ENCODE data around the gene FAN1.

The FAN1 gene

DNA sequence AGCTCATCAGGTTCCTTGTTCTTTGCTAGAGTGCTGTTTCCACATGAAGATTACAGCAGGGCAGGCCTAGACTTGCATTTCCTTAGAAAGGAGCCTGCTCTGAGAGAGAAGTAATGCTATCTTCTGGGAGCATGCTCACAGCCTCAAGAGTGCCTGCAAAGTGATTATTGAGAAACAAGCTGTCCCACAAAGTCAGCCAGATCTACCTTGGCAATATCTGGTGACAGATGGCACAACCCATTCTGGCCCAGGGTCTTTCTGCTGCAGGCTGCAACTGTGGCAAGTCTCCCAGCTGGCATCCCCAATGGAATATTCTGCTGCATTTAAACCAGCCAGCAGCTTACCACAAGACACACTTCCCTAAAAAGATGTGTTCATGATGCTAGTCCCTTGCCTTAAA is 58.4 kb downstream of the FAN1 start:
- DNase-seq = no peak

DNA sequence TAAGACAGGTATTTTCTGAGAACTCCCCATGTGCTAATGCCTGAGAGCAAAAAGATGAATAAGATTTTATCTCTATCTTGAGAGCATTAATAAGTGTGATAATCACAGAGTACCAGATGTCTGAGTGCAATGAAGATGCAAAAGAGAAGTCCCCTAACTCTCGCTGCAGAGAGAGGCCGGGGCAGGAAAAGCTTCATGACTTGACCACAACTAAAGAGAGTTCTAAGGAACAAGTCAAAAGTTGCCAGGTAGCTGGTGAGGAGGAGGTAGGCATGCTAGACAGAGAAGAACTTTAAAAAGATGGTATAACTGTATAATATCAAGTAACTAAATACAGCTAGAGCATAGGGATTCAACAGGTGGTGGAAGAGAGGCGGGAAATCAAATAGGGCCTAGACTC is 58.9 kb downstream of the FAN1 start:
- DNase-seq = no peak

DNA sequence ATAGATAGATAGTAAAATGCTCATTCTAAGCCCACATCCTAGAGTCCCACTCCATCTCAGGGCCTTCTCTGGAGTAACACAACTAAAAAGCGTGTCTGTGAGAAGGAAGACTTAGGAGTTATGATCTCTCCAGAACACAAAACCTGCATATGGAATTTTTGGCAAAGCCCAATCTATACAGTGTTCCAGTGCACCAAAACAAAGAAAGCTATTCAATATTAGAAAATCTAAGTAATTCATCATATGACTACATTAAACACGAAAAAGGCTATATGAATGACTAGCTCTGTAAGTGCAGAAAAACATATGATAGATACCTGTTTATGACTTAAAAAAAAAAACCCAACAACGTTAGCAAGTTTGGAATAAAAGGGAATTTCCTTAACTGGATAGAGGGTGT is 60.0 kb downstream of the FAN1 start:
- DNase-seq = no peak

DNA sequence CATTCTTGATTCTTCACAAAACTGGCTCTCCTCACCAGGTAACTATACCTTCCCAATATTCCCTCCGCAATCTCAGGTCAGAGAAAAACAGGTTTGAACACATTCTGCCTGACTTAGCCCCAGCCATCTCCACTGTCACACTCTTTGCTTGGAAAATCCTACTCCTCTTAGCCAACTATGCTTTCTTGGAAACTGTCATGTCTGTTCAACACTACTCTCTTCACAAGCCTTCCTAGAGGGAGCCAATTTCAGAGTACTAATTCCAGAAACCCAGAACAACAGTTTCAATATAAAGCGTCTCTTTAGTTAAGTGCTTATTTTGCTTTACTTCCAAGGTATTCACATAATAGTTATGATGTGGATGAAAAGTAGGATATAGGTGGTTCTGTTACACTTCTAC is 66.0 kb downstream of the FAN1 start:
- DNase-seq = no peak

DNA sequence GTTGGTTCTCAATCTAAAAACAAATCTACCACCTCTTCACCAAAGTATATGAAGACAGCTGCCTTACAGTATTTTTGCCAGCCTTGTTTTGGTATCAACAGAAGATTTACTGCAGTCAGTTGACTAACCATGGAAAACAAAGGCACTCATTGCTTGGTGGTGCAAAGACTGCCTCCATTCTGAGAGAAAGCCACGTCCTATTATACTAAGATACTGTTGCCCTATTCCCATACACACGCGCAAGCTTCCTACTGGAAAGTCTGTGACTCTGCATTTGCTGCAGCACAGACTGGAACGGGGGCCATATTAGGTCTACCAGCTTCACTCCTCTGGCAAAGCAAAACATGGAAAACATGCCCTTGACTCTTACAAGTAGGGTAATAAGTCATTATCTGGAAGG is 69.7 kb downstream of the FAN1 start:
- no peak for DNase-seq

DNA sequence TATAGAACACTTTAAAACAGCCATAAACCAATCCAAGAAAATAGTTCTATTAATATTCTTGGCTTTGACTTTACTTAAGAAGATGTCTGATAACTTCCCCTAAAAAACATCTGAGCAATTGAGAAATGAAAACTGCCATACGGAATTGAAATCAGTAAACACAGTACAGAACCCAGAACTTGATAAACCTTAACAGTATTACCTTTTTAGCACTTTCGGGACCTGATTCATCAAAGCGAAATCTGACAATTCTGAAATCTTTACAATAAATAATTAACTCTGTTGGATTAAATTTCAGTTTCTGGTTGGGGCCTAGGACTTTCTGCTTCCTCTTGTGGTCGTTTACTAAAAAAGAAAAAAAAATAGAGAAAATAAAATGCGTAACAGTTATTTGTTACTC is 70.4 kb downstream of the FAN1 start:
- no peak for DNase-seq

DNA sequence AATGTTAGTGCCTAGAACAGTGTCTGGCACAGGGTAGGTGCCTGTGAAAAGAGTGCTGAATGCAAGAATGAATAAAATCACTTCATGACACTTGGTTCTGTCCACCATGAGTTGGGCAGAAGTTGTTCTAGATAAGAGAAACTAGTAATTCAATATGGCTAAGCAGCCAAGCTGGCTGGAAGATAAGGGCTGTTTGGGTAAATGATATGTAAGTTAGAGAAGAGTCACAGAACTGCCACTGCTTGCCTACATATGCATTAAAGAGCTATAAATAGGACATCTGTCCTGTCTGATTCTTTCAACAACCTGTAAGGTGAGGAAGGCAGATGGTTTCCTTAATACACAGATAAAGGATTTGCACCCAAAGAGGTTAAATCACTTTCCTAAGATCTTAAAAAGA is 74.6 kb downstream of the FAN1 start:
- DNase-seq = no peak

DNA sequence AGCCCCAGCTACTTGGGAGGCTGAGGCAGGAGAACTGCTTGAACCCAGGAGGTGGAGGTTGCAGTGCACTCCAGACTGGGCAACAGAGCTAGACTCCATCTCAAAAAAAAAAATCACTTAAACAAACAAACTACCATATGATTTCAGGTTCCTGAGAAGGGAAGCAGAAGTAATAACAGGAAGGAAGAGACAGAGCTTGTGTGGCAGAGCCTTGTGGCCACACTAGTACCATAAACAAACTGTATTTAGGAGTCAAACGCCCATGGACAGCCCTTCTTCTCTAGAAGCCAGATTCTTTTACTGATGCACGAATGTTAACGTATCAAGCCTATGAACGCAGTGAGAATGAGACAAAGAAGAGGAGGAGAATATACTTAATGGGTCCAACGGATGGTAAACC is 75.7 kb downstream of the FAN1 start:
- DNase-seq = no peak

DNA sequence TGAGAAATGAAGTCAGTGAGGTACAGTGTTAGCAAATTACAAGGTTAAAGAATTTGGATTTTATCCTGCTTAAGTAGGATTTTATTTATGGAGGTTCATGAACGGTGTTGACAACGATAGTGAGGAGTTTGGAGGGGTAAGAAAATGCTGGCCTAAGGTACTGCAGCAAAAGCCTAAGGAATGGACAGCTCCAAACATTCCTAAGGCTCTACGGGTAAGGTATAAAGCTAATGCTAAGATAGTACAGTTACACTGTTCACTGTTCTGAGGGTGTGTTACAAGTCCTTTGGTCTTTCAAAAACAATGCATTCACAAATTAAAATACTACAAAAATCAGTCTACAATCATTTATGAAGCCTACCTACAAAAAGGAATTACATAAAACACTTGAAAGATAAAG is 80.4 kb downstream of the FAN1 start:
- no peak for DNase-seq

DNA sequence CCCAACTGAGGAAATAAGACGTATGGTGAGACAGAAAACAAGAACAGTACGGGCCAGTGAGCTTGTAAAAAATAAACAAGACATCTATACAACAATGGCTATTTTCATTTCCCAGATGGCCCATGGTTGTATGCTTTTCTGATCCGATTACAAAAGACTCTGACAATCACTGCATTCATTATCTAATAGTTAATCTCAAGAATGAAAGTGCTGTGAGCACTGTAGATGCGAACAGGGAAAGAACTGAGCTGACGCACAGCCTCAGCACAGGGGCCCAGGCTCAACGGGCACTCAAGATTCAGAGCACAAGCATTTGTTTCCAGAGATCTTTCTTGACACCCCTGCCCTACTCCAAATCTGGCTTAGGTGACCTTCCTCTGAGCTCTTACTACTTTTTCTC is 80.8 kb downstream of the FAN1 start:
- DNase-seq = no peak

DNA sequence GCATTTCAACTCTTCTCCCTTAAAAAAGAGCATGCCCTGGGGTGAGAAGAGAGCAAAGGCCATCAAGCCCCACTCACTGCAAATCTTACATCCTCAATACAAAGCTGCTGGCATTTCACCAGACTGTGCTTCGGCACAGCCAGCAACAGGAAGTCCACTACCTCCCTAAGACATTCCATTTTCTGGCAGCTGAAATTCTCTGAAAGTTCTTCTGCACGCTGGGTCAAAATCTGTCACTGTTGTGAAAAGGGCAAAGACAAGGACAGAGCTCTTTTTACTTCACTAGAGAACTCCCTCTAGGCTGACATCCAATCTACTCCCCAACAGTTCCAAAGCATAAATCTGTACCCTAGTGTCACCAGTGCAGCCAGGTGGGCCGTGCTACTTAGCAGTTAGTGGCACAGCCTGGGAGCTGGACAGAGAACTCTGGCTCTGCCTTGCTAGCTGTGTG is 81.4 kb downstream of the FAN1 start:
- no peak for DNase-seq

DNA sequence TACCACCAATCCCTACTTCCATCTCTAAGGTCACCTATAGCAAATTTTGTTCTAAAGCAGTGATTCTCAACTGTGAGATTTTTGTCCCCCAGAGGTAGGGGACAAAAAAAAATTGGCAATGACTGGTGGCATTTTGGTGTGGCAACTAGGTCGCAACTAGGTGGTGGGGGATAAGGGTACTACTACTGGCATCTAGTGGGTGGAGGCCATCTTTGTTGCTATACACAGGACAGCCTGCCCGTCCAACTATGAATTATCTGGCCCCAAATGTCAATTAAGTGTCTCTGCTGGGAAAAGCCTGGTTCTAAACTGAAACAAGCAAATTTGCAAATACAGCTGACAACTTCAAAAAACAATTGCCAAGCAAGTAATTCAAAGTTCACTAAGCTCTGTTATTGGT is 86.3 kb downstream of the FAN1 start:
- DNase-seq = no peak

DNA sequence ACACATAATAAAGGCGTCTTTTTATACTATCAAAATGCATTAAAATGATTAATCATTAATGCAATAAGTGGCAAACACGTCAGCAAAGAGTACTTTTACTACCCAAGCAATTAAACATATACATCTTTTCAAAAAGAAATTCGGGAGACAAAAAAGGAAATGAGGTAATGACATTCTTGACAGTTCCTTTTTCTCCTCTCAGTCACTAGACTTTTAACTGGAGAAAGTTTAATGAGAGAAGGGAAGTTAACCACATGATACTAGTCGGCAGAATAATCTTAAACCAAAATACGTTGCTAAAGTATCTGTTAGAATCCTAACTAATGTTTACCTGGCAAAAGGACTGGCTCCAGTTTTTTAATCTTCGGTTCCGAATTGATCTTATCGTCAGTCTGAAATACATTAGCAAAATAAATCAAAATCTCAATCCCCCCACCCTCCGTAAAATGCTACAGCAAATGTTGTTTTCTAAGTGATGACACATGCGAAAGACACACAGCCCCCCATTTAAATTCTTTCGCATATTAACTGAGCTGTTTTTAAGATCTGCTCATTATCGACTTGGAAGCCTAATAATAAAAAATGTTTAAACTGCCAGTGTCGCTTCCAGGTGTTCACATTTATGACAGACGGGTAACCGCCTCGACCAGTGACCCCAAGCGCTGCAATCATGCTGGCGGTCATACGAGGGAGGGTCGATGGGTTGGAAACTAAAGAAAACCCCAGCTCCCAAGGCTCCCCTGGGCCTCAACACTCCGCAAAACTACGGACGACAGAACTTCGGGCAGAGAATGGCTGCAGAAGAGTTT is 86.9 kb downstream of the FAN1 start:
- DNase-seq = no peak

DNA sequence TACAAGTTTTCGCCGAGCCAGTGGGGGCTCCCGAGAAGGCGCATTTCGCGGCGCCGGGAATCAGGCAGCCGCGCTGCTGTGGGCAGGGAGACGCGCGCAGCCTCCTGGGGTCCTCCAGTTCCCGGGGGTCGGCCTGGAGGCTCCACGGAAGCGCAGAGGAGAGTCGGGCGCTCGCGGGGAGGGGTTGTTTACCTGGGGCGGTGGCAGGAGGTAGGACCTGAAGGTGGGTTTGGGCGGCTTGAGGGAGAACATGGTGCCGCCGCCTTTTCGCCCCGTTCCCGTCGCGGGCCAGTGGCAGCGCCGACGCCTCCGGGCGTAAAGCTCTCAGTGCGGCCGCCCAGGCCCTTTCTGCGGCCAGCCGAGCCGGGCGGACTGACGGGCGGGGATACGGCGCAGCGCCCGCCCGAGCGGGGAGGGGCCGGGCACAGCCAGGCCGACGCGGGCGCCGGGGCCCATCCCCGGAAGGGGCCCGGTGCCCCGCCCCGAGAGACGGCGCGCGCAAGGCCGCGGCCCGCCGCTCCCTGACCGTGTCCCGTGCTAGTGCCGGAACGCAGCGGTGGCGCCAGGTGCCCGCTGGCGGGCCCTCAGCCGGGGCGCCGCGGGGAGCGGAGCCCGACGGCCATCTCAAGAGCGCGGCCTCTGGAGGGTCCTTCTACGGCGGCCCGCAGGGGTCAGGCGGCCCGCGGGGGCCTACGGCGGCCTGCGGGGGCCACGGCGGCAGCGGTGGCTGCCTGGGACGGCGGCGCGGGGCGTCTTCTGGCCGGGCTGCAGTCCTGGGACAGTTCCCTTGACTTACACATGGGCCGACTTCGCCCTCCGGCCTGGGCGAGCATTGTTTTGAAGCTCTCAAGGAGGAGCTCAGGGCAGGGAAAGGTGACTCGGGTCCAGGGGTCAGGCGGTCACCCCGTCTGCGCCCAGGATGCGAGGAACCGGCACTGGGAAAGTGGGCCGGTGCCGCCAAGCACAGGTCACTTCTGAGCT is 87.8 kb downstream of the FAN1 start, which contains the start of gene MTMR10:
Gene MTMR10, minus strand, starts transcription at position 374 of the 981 bp plus-strand sequence. Its CDS starts 122 bp downstream, at position 252.
- DNase-seq = no peak

DNA sequence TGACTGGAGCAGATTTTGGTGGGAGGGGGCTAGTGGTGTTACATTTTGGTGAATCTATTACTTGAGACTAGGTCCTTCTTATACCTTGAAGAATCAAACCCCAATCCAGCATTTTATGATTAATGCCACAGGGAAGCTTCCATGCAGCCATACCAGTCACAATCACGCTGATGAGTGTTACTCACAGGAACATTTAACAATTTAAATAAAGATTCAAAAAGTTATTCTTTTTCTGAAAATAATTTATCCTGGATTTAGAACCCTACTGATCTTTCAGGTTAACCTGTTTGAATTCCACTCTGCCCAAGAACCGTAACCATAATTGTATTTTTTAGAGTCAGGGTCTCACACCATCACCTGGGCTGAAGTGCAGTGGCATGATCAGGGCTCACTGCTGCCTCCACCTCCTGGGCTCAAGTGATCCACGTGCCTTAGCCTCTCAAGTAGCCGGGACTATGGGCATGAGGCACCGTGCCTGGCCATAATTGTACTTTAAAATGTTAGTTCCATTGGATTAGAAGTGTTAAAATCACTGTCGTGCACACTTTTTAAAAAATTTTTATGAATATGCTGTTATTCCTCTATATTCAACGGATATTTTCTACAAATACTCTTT is 88.6 kb downstream of the FAN1 start:
- DNase-seq = no peak
